IMR-90 (cell line): ENCODE measurements around the gene DBH.

Experiments used
- BHLHE40 ChIP-seq: fragments of 150-350 bp; IDR thresholded peaks from 2 replicates; pipeline ENCODE4 v1.6.1; 2016; ENCODE audit warnings: mild to moderate bottlenecking, low read depth, low read length
- CHD1 ChIP-seq: IDR thresholded peaks from 2 replicates; pipeline ENCODE4 v1.6.1; 2012; ENCODE audit warnings: low read depth, low read length, improper control_type of control experiment
- FOS ChIP-seq: fragments of 150-350 bp; IDR thresholded peaks from 2 replicates; pipeline ENCODE4 v1.6.1; 2016; ENCODE audit warnings: low read depth, low read length
- POLR2A ChIP-seq: IDR thresholded peaks from 2 replicates; pipeline ENCODE4 v1.6.1; 2012; ENCODE audit warnings: mild to moderate bottlenecking, low read depth, low read length
- TF ChIP-seq, protein P1 (sequence below): conservative IDR thresholded peaks from 2 replicates; pipeline ENCODE4 v1.5.1; 2012; ENCODE audit warnings: mild to moderate bottlenecking, low read depth, low read length, improper control_type of control experiment

DNA sequence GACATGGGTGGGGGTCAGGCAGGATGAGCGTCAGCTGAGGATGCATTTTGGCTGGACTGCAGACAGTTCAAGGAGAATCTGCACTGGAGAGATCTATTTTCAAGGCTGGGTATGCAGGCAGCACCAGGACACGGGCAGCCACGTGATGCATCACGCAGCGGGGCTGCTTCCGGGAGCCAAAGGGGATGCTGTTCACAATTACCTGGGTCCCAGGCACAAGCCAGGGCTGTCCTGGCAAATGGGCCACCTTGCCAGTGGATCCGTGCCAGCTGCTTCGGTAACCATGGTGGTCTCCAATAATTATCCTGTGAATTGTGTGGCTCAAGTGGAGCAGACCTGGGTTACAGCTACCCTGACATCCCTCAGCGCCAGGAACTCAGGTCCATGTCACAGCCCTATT, 17.5 kb downstream of the DBH start:
- TF ChIP-seq POLR2A (no peak), BHLHE40 (no peak), FOS (no peak), CHD1 (no peak)
- TF ChIP-seq, protein P1, sequence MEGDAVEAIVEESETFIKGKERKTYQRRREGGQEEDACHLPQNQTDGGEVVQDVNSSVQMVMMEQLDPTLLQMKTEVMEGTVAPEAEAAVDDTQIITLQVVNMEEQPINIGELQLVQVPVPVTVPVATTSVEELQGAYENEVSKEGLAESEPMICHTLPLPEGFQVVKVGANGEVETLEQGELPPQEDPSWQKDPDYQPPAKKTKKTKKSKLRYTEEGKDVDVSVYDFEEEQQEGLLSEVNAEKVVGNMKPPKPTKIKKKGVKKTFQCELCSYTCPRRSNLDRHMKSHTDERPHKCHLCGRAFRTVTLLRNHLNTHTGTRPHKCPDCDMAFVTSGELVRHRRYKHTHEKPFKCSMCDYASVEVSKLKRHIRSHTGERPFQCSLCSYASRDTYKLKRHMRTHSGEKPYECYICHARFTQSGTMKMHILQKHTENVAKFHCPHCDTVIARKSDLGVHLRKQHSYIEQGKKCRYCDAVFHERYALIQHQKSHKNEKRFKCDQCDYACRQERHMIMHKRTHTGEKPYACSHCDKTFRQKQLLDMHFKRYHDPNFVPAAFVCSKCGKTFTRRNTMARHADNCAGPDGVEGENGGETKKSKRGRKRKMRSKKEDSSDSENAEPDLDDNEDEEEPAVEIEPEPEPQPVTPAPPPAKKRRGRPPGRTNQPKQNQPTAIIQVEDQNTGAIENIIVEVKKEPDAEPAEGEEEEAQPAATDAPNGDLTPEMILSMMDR, result no peak
